GM11168 (cell line): ENCODE results near the gene SFT2D2.

Source experiments
- in situ Hi-C: fragments of 300-500 bp; cut with MboI; formaldehyde crosslinking; loops from one replicate; pipeline ENCODE4 v1.12.0; 2022; ENCODE audit warnings: low sequenced_read_pairs; ENCODE audit not compliant: unreplicated experiment

SFT2D2 gene

DNA sequence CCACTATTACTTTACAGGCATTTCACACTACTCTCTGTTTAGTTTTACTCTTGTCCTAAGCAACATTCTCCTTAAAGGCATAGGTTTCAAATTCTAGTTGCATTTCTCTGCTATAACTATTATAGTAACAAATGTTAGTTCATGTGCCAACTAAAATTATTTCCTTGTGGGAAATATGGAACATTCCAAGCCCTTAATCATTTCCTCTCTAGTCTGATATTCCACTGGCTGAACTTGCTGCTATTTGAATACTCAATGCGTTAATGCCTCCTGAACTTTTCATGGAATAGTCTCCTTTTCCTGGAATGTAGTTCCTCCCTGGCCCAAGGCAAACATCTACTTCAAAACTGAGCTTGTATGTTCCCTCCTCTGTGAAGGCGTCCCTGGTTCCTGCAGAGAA, 35.6 kb downstream of the SFT2D2 start:
- in situ Hi-C loops = no loop called here

DNA sequence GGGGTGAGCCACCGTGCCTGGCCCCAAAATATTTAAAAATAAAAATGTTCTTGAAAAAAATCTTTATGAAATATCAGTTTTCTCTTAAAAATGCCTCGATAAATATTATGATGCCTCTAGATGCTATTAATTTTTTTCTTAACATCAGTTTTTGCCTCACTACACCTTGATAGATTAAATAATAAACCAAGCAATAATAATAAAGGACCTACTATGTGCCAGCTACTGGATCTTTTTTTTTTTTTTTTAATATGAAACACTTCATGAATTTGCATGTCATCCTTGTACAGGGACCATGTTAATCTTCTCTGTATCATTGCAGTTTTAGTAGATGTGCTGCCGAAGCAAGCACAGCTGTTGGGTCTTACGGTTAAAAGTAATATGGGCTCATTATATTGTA, 37.3 kb downstream of the SFT2D2 start:
- in situ Hi-C loops = no loop called here

DNA sequence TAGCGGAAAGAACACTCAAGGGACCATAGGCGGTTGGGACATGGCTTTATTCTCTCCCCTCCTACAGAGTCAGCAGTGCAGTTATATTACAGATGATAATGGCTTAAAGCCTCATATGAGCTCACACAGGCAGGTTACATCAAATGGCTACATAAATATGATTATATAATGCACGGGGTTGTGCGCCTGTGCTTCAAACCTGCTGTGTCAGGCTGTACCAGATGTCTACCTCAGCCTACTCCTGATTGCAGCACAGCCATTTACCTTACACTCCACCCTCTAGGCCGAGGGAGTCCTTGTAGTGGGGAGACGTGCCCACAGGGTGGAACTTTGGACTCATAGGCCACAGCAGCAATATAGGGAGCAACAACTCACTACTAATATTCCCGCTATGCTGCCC, 38.5 kb downstream of the SFT2D2 start:
- in situ Hi-C loops = no loop called here

DNA sequence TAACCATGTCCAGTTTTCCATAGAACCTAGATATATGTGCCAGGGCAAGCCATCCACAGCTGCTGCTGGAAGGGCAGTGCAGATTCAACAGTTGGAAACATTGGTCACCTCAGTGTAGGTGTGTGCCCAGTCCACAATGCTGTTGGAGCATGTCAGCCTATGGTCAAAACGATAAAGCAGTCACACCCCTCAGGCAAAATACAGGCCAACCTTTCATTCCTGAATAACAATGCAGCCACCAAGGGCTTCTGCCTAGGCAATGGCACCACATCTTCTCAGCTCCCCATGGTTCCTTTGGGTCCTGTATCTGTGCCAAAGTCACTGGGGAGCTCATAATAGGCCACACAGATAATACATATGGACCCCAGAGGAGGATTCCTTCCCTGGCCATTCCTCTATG, 39.8 kb downstream of the SFT2D2 start:
- in situ Hi-C loops = no loop called here

DNA sequence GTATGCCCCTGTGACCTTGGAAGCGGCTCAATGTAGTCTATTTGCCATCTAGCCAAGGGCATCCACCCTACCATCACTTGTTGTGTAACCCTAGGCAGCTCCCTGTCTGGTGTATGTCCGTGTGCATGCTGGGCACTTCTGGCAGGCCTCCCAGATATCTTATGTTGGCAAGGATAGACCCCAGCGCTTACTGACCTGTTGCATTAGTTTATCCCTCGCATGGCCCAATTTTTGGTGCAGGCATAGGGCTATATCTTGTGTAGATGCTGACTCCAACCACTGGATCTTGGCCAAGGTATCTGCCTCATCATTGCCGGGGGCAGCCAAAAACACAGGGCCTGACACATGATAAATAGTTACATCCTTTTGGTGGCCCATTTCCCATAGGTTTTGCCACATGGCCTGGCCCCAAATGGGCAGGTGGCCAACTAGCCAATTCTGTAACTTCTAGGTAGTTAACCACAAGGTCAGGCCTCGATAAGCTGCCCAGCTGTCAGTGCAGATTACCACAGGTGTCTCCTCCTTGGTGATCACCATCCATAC, 40.9 kb downstream of the SFT2D2 start:
- in situ Hi-C loops = no loop called here

DNA sequence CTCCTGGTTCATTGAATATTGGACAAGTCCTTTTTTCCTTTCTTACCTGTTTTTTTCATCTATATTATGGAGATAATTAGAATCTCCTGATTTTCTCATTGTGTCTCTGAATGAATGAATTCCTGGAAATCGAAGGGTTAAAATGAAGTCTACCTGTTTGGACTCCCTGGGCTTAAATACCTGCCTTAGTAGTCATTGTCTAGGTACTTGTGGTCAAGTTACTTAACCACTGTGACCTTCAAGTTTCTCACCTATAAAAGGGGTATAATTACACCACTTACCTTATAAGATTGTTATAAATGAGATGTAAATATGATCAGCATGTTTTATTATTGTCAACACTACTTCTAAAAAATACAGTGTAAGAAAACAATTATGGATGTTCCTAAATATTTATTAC, 45.8 kb downstream of the SFT2D2 start:
- in situ Hi-C loops = no loop called here

DNA sequence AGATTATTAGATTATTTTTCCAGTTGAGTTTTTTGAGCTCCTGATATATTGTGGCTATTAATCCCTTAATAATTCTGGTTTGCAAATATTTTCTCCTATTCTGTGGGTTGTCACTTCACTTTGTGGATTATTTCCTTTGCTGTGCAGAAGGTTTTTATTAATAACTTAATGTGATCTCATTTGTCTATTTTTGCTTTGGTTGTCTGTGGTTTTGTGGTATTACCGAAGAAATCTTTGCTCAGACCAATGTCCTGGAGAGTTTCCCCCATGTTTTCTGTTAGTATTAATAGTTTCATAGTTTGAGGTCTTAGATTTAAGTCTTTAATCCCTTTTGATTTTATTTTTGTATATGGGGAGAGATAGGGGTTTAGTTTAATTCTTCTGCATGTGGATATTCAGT, 47.8 kb downstream of the SFT2D2 start:
- in situ Hi-C loops = no loop called here

DNA sequence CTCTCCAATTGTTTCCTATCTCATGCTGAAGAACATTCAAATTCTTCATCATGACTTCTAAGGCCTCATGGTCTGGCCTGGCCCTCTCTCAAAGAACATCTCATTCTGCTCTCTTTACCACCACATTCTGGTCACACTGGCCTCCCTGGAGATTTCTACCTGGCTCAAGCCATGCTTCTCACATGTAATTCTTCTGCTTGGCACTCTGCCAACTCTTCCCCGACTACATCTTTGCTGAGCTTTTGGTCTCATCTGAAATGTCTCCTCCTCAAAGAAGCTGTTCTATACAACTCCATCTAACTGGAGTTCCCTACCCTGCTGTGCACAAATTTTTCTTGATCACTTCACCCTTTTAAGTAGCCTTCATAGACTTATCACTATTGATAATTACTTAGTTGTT, 53.4 kb downstream of the SFT2D2 start:
- in situ Hi-C loops = no loop called here

DNA sequence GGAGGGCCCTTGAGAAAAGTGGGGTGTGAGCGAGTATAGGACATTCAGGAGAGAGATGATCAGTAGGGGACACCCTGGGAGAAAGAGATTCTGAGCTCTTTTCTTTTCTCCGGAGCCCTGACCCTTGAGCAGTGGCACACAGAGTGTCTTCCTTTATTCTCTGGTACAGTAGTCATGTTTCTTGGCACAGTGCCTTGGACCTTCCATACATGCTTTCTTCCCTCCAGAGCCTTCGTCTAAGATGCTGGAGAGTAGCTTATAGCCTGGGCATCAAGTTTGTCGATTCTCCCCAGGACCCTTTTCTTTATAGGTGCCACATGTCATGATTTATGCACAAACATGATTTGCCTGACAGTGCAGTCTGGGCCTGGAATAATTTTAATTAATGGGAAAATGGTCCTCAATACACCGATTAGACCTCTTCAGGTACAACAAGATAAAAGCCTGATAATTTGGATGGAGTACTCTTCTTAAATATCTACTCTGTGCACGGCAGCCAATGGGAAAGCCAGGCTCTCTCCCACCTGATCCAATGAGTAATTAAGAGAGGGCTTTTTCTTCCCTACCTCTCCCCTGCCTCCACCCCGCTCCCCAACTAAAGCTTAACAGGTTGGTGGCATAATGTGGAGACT, 54.6 kb downstream of the SFT2D2 start, which contains the start of gene TBX19:
Gene TBX19, plus strand, starts transcription at position 582 of the 632 bp plus-strand sequence. CDS start 214 bp downstream, outside the sequence.
- in situ Hi-C loops = no loop called here

DNA sequence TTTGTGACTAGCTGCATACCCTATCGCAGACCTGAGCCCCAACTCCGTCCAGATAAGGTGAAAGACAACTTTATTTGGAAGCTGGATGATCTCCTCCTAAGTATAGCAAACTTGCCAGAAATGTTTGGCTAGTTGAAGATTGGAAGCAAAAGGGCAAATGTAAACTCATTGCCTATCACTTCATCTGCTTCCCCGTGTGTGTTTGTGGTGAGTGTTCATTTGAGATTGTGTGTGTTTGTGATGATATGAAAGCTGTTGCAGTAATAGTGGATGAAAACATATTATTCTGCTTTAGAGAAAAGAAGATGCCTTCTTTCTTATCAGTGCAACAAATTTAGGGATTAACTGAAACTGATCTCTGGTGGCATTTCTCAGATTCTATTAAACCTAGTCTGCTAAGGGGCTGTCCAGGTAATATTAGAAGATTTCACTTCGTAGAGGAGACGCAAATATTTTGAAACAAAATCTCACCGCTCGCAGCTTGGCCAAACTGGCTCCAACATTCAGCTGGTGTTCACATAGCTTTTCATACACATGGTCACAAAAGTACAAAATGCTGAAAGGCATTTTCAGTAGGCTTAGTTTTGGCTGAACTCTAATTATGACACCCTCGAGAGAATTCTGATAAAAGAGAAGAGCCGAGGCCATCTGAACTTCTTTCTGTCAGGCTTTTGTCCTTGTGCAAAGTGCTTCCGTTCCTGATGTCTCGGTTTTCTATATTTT, 56.0 kb downstream of the SFT2D2 start:
- in situ Hi-C loops = no loop called here

DNA sequence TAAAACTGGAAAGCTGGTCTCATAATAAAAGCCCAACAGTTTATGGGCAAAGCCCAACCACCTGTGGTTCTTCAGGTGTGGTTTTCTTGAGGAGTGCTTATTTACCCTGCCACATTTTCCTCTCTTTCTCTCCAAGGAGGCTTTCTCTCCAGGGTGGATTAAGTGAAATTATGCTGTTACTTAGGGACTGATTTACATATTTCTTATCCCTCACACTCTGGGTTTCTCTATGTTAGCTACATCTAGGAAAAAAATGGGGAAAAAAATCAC, 59.7 kb downstream of the SFT2D2 start:
- in situ Hi-C loops = no loop called here

DNA sequence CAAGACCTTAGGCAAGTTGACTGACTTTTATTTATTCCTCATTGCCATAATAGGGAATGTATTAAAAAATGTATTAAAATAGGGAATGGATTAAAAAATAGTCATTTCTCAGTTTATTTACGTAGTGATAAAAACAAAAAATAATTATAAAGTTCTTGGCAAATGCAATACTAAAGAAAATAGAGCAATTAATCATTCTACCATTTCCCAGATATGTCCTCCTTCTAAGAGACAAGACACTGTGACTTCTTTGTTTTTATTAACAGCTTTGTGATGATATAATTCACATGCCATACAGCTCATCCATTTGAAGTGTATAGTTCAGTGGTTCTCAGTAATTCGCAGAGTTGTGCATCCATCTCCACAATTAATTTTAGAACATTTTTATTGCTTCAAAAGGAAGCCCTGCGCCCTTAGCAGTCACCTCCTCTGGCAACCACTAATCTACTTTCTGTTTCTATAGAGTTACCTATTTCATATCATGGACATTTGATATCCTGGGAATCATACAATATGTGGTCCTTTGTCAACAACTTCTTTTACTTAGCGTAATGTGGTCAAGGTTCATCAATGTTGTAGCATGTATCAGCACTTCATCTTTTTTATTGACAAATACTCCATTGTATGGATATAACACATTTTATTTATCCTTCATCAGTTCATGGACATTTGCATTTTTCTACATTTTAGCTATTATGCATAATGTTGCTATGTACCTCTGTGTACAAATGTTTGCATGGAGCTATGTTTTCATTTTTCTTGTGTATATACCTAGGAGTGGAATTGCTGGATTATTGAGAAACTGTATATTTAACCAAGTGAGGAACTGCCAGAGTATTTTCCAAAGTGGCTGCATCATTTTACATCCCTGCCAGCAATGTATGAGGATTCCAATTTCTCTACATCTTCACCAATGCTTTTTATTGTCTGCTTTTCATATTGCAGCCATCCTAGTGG, 60.4 kb downstream of the SFT2D2 start:
- in situ Hi-C loops = no loop called here

DNA sequence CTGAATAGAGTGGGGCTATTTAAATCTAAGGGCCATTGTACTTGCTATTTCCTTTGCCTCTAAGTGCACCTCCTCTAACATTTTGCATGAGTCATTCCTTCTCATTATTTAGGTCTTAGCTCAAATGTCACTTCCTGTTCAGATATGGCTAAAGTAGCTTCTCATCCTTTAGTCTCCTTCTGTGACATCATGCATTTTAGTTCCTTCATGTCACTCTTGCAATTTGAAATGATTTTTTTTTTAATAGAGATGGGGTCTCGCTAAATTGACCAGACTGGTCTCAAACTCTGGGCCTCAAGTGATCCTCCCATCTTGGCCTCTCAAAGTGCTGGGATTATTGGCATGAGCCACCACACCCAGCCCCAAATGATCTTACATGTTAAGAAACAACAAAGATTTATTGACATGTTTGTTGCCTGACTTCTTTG, 61.4 kb downstream of the SFT2D2 start:
- in situ Hi-C loops = no loop called here

DNA sequence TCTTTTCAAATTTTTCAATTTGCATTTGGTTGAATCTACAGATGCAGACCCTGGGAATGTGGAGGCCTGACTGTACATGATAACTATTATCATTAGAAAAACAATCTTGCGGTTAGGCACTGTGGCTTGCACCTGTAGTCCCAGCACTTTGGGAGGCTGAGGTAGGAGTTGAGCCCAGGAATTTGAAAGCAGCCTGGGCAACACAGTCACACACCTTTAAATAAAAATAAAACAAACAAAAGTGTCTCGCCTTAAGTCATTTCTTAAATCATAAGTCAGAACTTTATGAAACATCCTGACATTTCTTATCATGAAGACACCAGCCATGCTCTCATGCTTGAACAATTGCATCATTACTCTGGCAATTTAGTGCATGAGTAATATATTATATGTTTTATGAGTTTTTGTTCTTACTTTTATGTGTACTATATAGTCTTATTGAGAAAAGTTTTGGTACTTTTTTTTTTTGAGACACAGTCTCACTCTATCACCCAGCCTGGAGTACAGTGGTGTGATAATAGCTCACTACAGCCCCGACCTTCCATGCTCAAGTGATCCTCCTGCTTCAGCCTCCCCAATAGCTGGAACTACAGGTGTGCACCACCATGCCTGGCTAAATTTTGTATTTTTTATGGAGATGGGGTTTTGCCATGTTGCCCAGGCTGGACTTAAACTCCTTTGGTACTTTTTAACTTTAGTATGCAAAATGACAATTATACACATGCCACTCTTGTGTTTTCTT, 62.7 kb downstream of the SFT2D2 start:
- in situ Hi-C loops = no loop called here

DNA sequence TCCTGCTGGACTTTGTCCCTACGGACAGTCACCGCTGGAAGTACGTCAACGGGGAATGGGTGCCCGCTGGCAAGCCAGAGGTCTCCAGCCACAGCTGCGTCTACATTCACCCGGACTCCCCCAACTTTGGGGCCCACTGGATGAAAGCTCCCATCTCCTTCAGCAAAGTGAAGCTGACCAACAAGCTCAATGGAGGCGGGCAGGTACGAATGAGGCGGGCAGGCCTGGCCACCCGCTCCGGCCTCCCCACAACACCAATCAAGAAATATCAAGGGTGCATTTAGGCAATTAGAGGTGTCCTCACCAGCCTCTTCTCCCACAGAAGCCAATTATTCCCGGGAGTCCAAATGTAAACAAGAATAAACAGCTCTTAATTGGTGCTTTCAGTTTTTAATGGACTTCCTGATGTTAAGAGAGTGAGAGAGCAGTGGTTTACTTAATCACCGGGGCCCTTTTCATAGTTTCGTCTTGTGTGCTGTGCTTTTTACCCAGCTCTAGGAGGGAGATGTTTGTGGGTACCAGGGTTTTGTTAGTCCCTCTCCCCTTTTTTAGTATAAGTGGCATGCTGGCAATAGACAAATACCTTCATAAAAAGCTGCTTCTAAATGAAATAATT, 65.5 kb downstream of the SFT2D2 start:
- in situ Hi-C loops = no loop called here

DNA sequence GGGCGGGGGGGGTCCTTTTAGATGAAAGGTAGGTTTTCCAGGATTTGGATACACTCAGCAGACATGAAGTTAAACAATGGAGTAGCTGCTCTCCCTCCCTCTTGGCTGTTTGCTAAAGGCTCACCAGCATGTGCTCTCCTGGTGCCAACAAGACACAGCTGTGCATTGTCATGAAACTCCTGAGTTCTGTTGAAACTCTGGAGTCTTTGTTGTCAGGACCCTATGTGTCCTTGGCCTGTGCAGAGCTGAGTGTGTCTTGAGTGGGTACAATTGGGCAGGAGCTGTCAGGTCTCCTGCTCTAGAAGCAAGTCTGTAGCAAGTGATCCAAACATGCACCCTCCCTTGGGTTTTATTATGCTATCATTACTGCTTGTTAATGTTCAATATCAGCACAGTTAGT, 67.6 kb downstream of the SFT2D2 start:
- in situ Hi-C loops = no loop called here

DNA sequence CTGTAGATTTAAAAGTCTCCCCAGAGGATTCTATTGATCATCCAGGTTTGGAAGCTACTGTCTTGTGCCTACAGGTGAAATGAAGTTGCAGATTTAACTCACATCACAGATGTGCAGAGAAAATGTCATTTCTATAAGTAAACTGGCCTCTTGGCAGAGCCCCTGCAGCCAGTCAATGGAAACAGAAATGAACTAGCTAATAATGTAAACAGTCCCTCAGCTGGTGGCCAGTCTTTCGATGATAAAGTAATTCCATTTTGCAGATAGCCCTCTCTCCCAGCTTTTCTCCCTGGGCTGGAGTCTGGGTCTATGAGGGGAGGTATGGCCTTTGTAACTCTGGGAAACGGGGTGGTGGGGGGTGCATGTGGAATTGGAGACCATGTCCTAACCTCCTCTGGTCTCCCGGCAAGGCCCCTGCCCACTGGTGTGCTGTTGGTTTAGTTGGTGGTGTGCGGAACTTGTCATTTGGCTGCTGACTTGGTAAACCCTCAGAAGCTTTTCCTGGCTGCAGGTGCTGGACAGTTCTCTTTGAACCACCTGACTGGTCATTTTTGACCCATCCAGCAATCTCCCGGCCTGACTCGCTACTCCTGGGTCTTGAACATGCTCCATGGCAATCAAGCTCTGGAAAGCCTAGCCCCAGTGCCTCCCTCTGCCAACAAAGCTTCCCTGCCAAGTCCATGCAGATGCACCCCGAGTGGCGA, 69.8 kb downstream of the SFT2D2 start:
- in situ Hi-C loops = no loop called here

DNA sequence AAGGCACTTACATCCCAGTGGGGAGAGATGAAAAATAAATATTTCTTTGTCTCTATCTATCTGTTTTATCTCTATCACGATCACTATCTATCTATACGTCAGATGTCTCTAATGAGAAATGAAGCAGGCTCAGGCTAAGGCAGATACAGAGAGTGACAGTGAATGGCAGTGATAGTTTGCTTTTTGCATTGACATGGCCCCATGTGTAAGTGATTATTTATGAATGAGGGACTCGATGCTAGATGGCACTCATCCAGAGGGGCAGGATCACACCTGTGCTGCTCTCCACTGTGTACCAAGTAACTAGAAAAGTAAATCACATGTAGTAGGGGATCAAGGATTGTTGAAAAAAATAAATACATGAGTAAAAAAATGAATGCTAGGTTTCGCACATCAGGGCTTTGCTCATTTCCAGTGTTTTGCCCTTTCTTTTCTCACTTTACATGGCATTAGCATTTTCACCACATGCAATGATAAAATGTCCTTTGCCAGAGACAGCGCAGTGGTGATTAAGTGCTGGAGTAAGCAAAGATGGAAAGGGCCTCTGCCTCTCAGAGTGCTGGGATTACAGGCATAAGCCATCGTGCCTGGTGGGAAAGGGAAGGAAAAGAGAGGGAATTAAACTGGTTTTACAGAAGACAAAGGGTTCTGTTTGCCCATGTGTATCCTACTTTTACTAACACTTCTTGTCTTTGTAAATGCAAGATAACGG, 71.4 kb downstream of the SFT2D2 start:
- in situ Hi-C loops = no loop called here

DNA sequence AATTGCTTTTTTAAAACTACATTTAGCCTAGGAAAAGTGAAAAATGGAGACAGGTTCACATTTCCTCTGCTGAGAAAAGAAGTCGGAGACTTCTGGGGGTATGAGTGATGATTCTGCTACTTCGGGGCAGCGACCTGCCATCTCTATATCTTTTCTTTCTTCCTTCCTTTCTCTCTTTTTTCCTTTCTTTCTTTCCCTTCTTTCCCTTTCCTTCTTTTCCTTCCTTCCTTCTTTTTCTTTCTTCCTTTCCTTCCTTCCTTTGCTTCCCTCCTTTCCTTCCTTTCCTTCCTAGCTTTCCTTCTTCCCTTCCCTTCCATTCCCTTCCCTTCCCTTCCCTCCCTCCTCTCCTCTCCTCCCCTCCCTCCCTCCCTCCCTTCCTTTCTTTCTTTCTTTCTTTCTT, 72.6 kb downstream of the SFT2D2 start:
- in situ Hi-C loops = no loop called here
